ENCODE measurements around the gene PBRM1.
"Not testable (repeated sequence)": the region's sequence is repeated elsewhere in the genome, so short reads cannot be mapped to it uniquely, and the experiment has no call there.

The PBRM1 gene

GRCh38 chr3:52704611-52705437 lies 19.1 kb upstream of the PBRM1 start:
- no peak for DNase-seq (ENCODE audit: low read depth in 2 of 2)

DNA sequence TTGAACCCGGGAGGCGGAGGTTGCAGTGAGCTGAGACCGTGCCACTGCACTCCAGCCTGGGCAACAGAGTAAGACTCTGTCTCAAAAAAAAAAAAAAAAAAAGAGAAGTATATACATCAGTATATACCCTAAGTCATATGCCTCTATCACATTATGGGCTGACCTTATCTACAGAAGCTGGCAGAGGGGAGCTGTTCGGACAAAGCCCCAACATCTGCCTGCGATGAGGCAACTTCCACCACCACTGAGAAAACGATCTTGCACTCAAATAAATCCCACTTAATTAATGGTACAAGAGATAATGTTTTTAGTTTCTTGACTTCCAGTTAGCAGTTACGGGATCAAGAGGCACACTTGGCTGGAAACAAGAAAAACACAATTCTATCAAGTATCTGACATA lies 17.6 kb upstream of the PBRM1 start:
- DNase-seq (ENCODE audit: low read depth in 2 of 2) = no peak

- no peak for DNase-seq (ENCODE audit: low read depth in 2 of 2)
These were observed 11.9 kb upstream of the PBRM1 start for GRCh38 chr3:52697632-52697965.

- DNase-seq (ENCODE audit: low read depth in 2 of 2) = no peak
These were observed 11.3 kb upstream of the PBRM1 start for GRCh38 chr3:52696830-52697631.

DNA sequence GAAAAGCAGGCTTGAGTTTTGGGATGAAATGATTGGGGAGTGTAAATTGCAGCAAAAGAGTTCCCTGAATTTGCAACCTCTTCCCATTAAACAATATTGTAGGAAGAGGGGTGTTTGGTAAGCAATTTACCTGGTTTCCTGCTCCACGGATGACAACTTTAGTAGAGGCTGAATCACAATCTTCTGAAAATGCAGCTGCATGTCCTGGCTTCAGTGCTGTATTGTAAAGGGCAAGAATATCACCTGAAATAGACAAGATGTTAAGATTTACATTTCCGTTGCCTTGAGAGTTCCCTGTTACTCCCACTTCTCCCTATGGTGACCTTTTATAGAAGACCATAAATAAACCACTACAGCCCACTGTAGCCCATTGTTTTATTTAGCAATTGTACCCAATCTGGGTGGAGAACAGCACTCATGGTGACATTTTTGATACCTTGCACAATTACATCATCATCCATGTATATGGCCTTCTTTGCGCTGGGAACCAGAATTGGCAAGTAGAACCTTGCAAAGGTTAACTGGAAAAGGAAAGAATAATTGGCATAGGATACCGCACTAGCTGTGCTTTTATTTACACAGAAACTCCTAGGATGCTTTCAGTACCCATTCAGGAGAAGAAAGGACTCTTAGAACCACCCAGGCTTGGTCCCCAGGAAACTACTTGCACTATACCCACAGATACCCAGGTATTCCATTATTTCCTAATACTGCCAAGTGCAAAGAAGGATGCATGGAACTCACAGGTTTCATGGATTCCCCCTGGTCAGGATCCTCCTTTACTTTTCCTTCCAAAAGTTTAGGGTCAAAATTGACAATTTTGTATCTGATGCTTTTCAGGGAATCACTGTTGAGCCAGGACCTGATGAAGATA lies 10.3 kb upstream of the PBRM1 start:
- DNase-seq (ENCODE audit: low read depth in 2 of 2) = no peak

- no peak for DNase-seq (ENCODE audit: low read depth in 2 of 2)
These were observed 8.9 kb upstream of the PBRM1 start for GRCh38 chr3:52694528-52695189.

DNA sequence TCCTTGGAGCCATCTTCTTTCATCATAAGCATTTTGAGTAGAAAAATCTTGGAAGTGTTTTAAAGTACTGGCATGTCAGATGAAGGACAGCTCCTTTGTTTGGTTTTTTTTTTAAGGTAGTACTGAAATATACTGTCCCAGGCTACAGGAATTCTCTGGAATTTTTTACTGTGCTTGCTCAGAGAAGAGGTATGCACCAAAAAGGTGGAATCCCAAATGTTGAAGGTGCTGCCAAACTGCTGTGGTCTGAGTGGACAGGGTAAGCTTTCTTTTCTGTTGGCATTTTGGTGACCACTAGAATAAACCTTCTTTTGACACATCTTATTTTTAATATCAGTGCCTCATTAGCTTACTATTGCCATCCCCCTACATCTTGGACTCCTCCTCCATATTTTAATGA lies 7.4 kb upstream of the PBRM1 start:
- no peak for DNase-seq (ENCODE audit: low read depth in 2 of 2)

- no peak for DNase-seq (ENCODE audit: low read depth in 2 of 2)
These were observed 4.8 kb upstream of the PBRM1 start for GRCh38 chr3:52690560-52690959.

- no peak for DNase-seq (ENCODE audit: low read depth in 2 of 2)
These were observed 3.4 kb upstream of the PBRM1 start for GRCh38 chr3:52689151-52689550.

GRCh38 chr3:52688266-52688665 lies 2.6 kb upstream of the PBRM1 start:
- DNase-seq (ENCODE audit: low read depth in 2 of 2) = no peak

DNA sequence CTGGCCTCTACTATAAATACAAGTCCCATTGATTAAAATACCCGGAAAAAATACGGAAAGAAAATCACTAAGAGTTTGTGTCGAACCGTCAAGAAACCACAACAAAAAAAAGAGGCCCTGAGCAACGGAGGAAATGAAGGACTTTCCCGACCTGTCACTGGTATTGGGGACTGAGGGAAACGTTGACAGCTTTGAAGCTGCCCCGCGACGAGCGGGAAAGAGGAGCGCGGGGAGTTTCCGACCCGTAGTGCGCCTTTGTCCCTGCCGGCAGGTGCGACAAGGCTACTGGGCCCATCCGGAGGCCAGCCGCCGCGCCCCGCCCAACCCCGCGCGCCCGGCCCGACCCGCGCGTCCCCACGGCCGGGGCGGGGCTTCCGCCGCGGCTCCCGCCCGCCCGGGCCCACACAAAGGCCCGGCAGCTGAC lies 416 bp downstream of the PBRM1 start:
- peak in 1 of 2 experiments; percentile 20 for DNase-seq (ENCODE audit: low read depth in 2 of 2)

- no peak for DNase-seq (ENCODE audit: low read depth in 2 of 2)
These were observed 1.5 kb downstream of the PBRM1 start for GRCh38 chr3:52684184-52684583.

DNA sequence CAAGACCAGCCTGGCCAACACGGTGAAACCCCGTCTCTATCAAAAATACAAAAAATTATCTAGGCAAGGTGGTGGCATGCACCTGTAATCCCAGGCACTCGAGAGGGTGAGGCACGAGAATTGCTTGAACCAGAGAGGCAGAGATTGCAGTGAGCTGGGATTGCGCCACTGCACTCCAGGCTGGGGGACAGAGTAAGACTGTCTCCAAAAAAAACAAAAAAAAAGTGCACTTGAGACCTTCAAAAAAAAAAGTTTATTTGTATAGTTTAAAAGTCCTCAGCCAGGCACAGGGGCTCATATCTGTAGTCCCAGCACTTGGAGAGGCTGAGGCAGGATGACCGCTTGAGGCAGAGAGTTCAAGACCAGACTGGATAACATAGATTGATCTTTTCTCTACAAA lies 2.1 kb downstream of the PBRM1 start:
- DNase-seq (ENCODE audit: low read depth in 2 of 2) = no peak

- peak in 1 of 2 experiments; percentile 40 for DNase-seq (ENCODE audit: low read depth in 2 of 2)
These were observed 3.7 kb downstream of the PBRM1 start for GRCh38 chr3:52682016-52682415.

DNA sequence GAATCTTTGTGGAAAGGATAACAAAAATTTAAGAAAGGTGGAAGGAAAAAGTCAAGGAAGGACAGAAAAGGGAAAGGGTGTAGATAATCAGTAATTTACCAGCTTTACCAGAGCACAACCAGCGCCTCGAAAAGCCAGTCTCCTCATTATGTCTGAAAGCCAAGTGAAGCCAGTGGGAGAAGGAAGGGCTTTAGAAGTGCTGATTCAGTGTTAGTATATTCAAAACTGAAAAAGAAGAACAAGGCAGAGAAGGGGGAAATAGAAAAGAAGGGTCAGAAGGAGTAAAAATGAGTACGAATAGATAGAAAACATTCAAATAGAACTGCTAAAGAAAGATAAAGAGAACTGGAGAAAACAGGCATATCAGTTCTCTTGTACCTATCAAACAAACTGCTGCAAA lies 4.1 kb downstream of the PBRM1 start:
- DNase-seq (ENCODE audit: low read depth in 2 of 2) = no peak

DNA sequence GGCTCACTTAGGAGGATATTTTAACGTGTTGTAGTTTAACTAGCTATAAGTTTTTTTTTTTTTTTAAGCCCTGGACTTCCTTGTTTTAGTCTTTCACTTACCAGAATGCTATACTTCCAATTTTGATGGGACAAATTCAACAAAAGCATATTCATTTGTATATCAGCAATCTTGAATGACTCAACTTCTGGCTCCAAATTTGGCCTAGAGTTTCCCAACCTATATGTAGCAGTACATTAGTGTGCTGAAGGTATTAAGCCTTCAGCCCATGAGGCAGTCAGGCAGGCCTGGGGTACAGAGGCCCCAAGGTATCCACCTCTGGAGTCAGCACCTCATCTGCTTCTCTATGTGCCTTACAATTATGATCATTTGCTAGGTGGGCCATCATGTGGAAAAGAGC lies 5.9 kb downstream of the PBRM1 start:
- no peak for DNase-seq (ENCODE audit: low read depth in 2 of 2)

- DNase-seq (ENCODE audit: low read depth in 2 of 2) = no peak
These were observed 6.5 kb downstream of the PBRM1 start for GRCh38 chr3:52679199-52679538.

DNA sequence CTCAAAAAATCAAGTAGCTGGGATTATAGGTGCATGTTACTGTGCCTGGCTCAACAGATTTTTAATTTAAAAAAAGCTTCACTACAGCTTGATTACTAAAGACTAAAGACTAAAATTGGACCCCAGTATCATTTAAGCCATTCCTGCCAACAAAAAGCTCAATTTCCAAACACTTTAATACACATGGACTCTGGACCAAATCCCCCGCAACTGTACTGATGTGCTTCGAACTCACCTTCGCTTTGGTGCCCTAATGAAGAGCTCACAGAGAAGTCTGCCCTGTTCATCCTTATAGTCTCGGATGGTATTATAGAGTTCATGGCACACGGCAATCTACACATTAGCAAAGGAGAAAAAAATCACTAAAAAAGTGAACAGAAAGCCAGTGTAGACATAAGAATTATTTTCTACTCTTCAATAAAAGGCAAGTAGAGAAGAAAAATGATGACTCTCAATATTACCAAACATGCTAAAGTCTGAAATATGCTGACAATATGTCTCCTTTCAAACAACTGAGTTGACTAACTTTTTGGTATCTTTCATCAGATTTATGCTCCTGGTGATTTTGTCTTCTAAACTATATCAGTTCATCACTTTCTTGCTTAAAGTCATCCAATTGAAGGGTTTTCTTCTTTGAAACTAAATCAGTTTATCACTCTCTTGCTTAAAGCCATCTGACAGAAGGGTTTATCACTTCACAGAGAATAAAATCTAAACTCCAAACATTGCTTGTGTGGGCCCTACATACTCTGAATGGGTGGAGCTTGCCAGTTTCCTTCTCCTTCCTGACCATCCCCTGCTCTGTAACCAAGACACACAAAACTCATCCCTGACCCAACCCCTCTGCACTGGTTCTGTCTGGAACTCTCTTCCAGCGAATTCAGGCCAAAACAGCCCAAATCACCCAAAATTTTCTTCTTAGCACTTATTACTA lies 7.2 kb downstream of the PBRM1 start:
- DNase-seq (ENCODE audit: low read depth in 2 of 2) = no peak

DNA sequence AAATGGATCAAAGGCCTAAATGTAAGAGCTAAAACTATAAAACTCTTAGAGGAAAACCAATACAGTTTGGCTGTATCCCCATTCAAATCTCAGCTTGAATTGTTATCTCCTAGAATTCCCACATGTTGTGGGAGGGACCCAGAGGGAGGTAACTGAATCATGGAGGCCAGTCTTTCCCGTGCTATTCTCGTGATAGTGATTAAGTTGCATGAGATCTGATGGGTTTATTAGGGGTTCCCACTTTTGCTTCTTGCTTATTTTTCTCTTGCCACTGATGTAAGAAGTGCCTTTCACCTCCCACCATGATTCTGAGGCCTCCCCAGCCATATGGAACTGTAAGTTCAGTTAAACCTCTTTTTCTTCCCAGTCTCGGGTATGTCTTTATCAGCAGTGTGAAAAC lies 9.5 kb downstream of the PBRM1 start:
- not testable (repeated sequence) for DNase-seq (ENCODE audit: low read depth in 2 of 2)

DNA sequence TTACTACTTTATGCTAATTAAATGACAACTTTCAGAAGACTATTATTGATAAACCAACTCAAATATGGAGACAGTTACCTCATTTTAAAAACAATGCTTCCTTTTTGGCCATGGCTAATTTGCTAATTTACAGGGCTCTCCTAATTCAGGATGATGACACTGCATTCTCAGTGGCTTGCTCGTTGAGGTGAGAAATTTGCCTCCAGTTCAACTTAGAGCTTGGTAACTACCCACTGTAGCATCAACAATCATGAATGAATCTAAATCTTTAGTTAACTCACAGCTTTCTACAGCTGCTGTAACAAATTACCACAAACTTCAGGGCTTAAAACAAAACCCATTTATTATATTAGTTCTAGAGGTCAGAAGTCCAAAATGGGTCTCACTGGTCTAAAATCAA lies 14.0 kb downstream of the PBRM1 start:
- no peak for DNase-seq (ENCODE audit: low read depth in 2 of 2)

Data from fibroblast of skin of left quadriceps (primary cell).